ENCODE measurements around the gene EVL. TPM values are rescaled to one million over a fixed set of nuclear protein-coding genes. Genes with fewer than 3 reads are reported as not detected.
A peak's percentile ranks its signal among the peaks of the same experiment; 100 is the strongest.

Gene EVL
- total and polyA plus RNA-seq, 2 donors (not counting 1 experiment from before 2014, with no cell fraction given) = 23.5 to 28.1 TPM

GRCh38 chr14:100083706-100084105 lies 18.5 kb downstream of the EVL start:
- H3K4me3 ChIP-seq (replicated peaks in 1 of 4; ENCODE audit: control extremely low read depth in 1 of 4, insufficient read depth in 1 of 4, low read depth in 3 of 4, low read length in 4 of 4) = no peak overlapping the region
- no peak overlapping the region for H2AFZ ChIP-seq (ENCODE audit: low read length)
- H3K27ac ChIP-seq (ENCODE audit: insufficient read depth, low read length) = no peak overlapping the region
- TF ChIP-seq, protein P1, sequence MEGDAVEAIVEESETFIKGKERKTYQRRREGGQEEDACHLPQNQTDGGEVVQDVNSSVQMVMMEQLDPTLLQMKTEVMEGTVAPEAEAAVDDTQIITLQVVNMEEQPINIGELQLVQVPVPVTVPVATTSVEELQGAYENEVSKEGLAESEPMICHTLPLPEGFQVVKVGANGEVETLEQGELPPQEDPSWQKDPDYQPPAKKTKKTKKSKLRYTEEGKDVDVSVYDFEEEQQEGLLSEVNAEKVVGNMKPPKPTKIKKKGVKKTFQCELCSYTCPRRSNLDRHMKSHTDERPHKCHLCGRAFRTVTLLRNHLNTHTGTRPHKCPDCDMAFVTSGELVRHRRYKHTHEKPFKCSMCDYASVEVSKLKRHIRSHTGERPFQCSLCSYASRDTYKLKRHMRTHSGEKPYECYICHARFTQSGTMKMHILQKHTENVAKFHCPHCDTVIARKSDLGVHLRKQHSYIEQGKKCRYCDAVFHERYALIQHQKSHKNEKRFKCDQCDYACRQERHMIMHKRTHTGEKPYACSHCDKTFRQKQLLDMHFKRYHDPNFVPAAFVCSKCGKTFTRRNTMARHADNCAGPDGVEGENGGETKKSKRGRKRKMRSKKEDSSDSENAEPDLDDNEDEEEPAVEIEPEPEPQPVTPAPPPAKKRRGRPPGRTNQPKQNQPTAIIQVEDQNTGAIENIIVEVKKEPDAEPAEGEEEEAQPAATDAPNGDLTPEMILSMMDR (conservative IDR thresholded peaks at IDR 0.05 in 1 of 2, IDR thresholded peaks at IDR 0.05 in 1 of 2; ENCODE audit: low read depth in 1 of 2, low read length in 2 of 2) = no peak
- TF ChIP-seq EZH2 (IDR thresholded peaks at IDR 0.05; ENCODE audit: low read length, missing control alignments) = no peak
- DNase-seq (ENCODE audit: low read depth in 2 of 2) = peak in 1 of 2 donors; percentile 20
- no peaks in the 10 kb centered on the region for H4K20me1 ChIP-seq (ENCODE audit: control insufficient read depth, extremely low read depth, insufficient read depth, low read length)
- H3K4me1 ChIP-seq (ENCODE audit: control insufficient read depth, extremely low read depth, insufficient read depth, low read length) = peaks cover 4% of the 10 kb centered on the region
- H3K79me2 ChIP-seq (ENCODE audit: control insufficient read depth, insufficient read depth, low read length) = no peaks in the 10 kb centered on the region
- no peaks in the 10 kb centered on the region for H3K9me3 ChIP-seq (ENCODE audit: control insufficient read depth, insufficient read depth, low read depth, low read length)
- no peaks in the 10 kb centered on the region for H3K27me3 ChIP-seq (ENCODE audit: control insufficient read depth, insufficient read depth, low read length)
- no peak overlapping the region for H3K9ac ChIP-seq (ENCODE audit: insufficient read depth, low read length)
- no peaks in the 10 kb centered on the region for H3K36me3 ChIP-seq (ENCODE audit: control insufficient read depth, insufficient read depth, low read length)
- no peak overlapping the region for H3K4me2 ChIP-seq (ENCODE audit: extremely low read depth, insufficient read depth, low read length)

GRCh38 chr14:100084591-100084990 lies 19.4 kb downstream of the EVL start:
- TF ChIP-seq EZH2 (IDR thresholded peaks at IDR 0.05; ENCODE audit: low read length, missing control alignments) = no peak
- TF ChIP-seq, protein P1 (conservative IDR thresholded peaks at IDR 0.05 in 1 of 2, IDR thresholded peaks at IDR 0.05 in 1 of 2; ENCODE audit: low read depth in 1 of 2, low read length in 2 of 2) = no peak
- H3K4me1 ChIP-seq (ENCODE audit: control insufficient read depth, extremely low read depth, insufficient read depth, low read length) = peaks cover 1% of the 10 kb centered on the region
- H3K9ac ChIP-seq (ENCODE audit: insufficient read depth, low read length) = no peak overlapping the region
- no peak overlapping the region for H2AFZ ChIP-seq (ENCODE audit: low read length)
- H3K9me3 ChIP-seq (ENCODE audit: control insufficient read depth, insufficient read depth, low read depth, low read length) = no peaks in the 10 kb centered on the region
- H3K79me2 ChIP-seq (ENCODE audit: control insufficient read depth, insufficient read depth, low read length) = no peaks in the 10 kb centered on the region
- no peaks in the 10 kb centered on the region for H3K36me3 ChIP-seq (ENCODE audit: control insufficient read depth, insufficient read depth, low read length)
- H4K20me1 ChIP-seq (ENCODE audit: control insufficient read depth, extremely low read depth, insufficient read depth, low read length) = no peaks in the 10 kb centered on the region
- no peak overlapping the region for H3K27ac ChIP-seq (ENCODE audit: insufficient read depth, low read length)
- no peak for DNase-seq (ENCODE audit: low read depth in 2 of 2)
- no peak overlapping the region for H3K4me3 ChIP-seq (replicated peaks in 1 of 4; ENCODE audit: control extremely low read depth in 1 of 4, insufficient read depth in 1 of 4, low read depth in 3 of 4, low read length in 4 of 4)
- H3K4me2 ChIP-seq (ENCODE audit: extremely low read depth, insufficient read depth, low read length) = no peak overlapping the region
- no peaks in the 10 kb centered on the region for H3K27me3 ChIP-seq (ENCODE audit: control insufficient read depth, insufficient read depth, low read length)

DNA sequence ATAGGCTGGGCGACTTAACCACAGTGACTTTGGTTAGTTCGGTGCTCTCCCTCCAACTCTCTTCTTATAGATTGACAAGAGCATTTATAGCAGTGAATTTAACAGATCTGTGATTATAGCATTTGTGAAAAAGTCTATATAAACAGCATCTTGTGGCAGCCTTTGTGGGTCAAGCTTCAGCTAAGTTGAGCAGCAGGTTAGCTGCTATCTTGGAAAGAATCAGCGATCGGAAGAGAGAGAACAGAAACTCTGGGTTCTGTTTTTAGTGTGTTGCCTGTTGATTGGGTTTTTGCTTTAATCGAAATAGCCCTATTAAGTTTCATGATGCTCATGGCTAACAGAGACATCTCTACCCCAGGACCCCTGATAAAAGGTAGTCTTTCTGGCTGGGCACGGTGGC lies 20.2 kb downstream of the EVL start:
- Histone ChIP-seq H3K9me3 (ENCODE audit: control insufficient read depth, insufficient read depth, low read depth, low read length) (no peaks in the 10 kb centered on the region), H3K4me1 (ENCODE audit: control insufficient read depth, extremely low read depth, insufficient read depth, low read length) (no peaks in the 10 kb centered on the region), H3K79me2 (ENCODE audit: control insufficient read depth, insufficient read depth, low read length) (no peaks in the 10 kb centered on the region), H3K27ac (ENCODE audit: insufficient read depth, low read length) (no peak overlapping the region), H3K36me3 (ENCODE audit: control insufficient read depth, insufficient read depth, low read length) (no peaks in the 10 kb centered on the region), H3K27me3 (ENCODE audit: control insufficient read depth, insufficient read depth, low read length) (no peaks in the 10 kb centered on the region), H3K4me3 (replicated peaks in 1 of 4; ENCODE audit: control extremely low read depth in 1 of 4, insufficient read depth in 1 of 4, low read depth in 3 of 4, low read length in 4 of 4) (no peak overlapping the region), H3K4me2 (ENCODE audit: extremely low read depth, insufficient read depth, low read length) (no peak overlapping the region), H2AFZ (ENCODE audit: low read length) (no peak overlapping the region), H3K9ac (ENCODE audit: insufficient read depth, low read length) (no peak overlapping the region), H4K20me1 (ENCODE audit: control insufficient read depth, extremely low read depth, insufficient read depth, low read length) (no peaks in the 10 kb centered on the region)
- DNase-seq (ENCODE audit: low read depth in 2 of 2) = no peak
- TF ChIP-seq, protein P1 (conservative IDR thresholded peaks at IDR 0.05 in 1 of 2, IDR thresholded peaks at IDR 0.05 in 1 of 2; ENCODE audit: low read depth in 1 of 2, low read length in 2 of 2) = no peak
- TF ChIP-seq EZH2 (IDR thresholded peaks at IDR 0.05; ENCODE audit: low read length, missing control alignments) = no peak

Data from fibroblast of lung (primary cell).